A549 treated with Hydrocortisone at 1 μM for 4 hours (cell line): ENCODE results near the gene PCCA. TPM values are rescaled to one million over a fixed set of nuclear protein-coding genes. Genes with fewer than 3 reads are reported as not detected.

Experiments
- total RNA-seq: library from RNA; stranded (reverse); fragments of 200-300 nt; extraction: Qiagen RNA extraction; gene quantifications from 5 replicates; pipeline ENCODE4 v1.2.3, GENCODE V29; 2022

The PCCA gene, protein sequence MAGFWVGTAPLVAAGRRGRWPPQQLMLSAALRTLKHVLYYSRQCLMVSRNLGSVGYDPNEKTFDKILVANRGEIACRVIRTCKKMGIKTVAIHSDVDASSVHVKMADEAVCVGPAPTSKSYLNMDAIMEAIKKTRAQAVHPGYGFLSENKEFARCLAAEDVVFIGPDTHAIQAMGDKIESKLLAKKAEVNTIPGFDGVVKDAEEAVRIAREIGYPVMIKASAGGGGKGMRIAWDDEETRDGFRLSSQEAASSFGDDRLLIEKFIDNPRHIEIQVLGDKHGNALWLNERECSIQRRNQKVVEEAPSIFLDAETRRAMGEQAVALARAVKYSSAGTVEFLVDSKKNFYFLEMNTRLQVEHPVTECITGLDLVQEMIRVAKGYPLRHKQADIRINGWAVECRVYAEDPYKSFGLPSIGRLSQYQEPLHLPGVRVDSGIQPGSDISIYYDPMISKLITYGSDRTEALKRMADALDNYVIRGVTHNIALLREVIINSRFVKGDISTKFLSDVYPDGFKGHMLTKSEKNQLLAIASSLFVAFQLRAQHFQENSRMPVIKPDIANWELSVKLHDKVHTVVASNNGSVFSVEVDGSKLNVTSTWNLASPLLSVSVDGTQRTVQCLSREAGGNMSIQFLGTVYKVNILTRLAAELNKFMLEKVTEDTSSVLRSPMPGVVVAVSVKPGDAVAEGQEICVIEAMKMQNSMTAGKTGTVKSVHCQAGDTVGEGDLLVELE
- total RNA-seq, result 7.7 to 9.1 TPM (median 8.7 TPM) in 5 replicates

DNA sequence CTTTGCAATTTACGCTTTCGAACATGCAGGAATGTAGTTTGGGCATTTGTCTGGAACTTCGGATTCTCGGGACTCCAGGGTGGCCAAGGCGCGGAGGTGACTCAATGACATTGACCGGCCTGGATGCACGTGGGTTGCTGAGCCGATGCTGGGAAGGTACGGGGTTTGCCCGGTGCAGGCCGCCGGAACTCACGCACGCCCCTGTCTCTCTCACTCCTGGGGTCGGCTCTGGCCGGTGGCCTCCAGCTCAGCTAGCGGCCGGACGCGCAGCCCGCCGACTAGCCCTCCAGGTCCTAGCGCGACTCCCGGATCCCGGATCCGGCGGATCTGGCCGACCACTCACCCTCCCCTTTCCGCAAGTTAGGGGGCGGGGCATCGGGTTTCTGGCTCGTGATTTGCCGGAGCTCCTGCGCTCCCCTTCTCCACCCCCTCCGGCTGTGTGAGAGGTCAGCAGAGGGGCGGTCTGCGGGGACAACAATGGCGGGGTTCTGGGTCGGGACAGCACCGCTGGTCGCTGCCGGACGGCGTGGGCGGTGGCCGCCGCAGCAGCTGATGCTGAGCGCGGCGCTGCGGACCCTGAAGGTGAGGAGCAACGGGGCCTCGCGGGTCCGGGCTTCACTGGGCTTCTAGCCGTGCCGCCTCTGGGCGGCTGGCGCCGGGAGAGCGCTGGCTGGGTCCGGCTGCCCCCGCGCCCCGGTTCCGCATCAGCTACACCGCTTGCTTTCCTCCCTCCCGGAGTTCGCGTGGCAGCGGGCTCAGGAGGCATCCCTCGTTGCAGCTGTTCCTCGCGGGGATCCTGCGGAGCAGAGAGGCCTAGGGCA lies at the start of gene PCCA:
Gene PCCA (plus strand): TSS at position 450 of the 821 bp plus-strand sequence. CDS start 28 bp downstream, at position 478.

Other genes starting within 250 kb of the PCCA start
- 2.1 to 2.7 TPM (median 2.2 TPM) in 5 replicates for gene ZIC5, start 117.3 kb upstream of the PCCA start, total RNA-seq
- gene ZIC2, start 107.3 kb upstream of the PCCA start, total RNA-seq, result 4.0 to 7.1 TPM (median 6.5 TPM) in 5 replicates